ENCODE data around the gene CREBZF. TPM values are rescaled to one million over a fixed set of nuclear protein-coding genes. Genes with fewer than 3 reads are reported as not detected.

CREBZF gene
- total RNA-seq, 1 experiment from 2014 or later: 99.4 TPM

GRCh38 chr11:85627332-85627997 is 37.5 kb downstream of the CREBZF start, which contains the start of gene DLG2:
DLG2 (minus strand) TSS chr11:85627344.
- no peaks in the 10 kb centered on the region for H3K9me3 Mint-ChIP-seq (ENCODE audit: unreplicated experiment)
- Histone ChIP-seq H3K4me1 (peaks cover 8% of the 10 kb centered on the region; the same call in 1 of the 2 replicates), H3K9me3 (no peaks in the 10 kb centered on the region), H3K36me3 (ENCODE audit: control insufficient read depth, insufficient read depth, low read length) (no peaks in the 10 kb centered on the region; the same call in 1 of the 2 replicates), H3K4me3 (ENCODE audit: low read depth, low read length) (peak within 1 kb of the TSS; percentile 58), H3K27me3 (replicated peaks; ENCODE audit: control insufficient read depth, insufficient read depth, low read length) (no peaks in the 10 kb centered on the region)
- peak in 1 of 2 experiments; percentile 39 for DNase-seq
- H3K27me3 Mint-ChIP-seq (ENCODE audit: insufficient read depth, unreplicated experiment): no peaks in the 10 kb centered on the region
- peak within 1 kb of the TSS; percentile 96 for H3K27ac Mint-ChIP-seq (ENCODE audit: unreplicated experiment)
- ChIA-PET CTCF (interaction anchor here (0.9 to 1.9 kb wide), 6 partner anchors 21 to 227 kb away, joined by 3 to 13 read pairs (median 4); partner anchors contain the start of genes CCDC83, CREBZF and TMEM126A), POLR2A (interaction anchor here (1.0 to 2.6 kb wide), 6 partner anchors 10 to 441 kb away, joined by 3 to 38 read pairs (median 7); partner anchors contain the start of genes CCDC83, CREBZF, PICALM and TMEM126A)
- H3K36me3 Mint-ChIP-seq (ENCODE audit: insufficient read depth, unreplicated experiment): peaks cover 28% of the 10 kb centered on the region
- H3K4me1 Mint-ChIP-seq (ENCODE audit: low read depth, unreplicated experiment): peaks cover 13% of the 10 kb centered on the region
- H3K4me3 Mint-ChIP-seq (ENCODE audit: unreplicated experiment): peak within 1 kb of the TSS; percentile 98
- TSS peak; percentile 75 for BruUV-seq (replicated peaks)
- intact Hi-C loops (cut with micrococcal nuclease; ENCODE audit: unreplicated experiment): no loop called here
- TF ChIP-seq CTCF (IDR thresholded peaks at IDR 0.05; ENCODE audit: insufficient read depth in 1 of 2, low read depth in 1 of 2, low read length in 1 of 2, severe bottlenecking in 1 of 2, unreplicated experiment in 1 of 2): no peak

- no peaks in the 10 kb centered on the region for H3K27me3 ChIP-seq (replicated peaks; ENCODE audit: control insufficient read depth, insufficient read depth, low read length)
- CTCF ChIA-PET: interaction anchor here (0.6 kb wide), 1 partner anchor 1046 kb away, joined by 3 read pairs; no protein-coding TSS in a partner anchor
- no peaks in the 10 kb centered on the region; the same call in 1 of the 2 replicates for H3K36me3 ChIP-seq (ENCODE audit: control insufficient read depth, insufficient read depth, low read length)
- BruUV-seq (replicated peaks): no TSS peak
- Mint-ChIP-seq H3K36me3 (ENCODE audit: insufficient read depth, unreplicated experiment) (peaks cover 19% of the 10 kb centered on the region), H3K9me3 (ENCODE audit: unreplicated experiment) (no peaks in the 10 kb centered on the region), H3K27ac (ENCODE audit: unreplicated experiment) (no peak overlapping the region), H3K27me3 (ENCODE audit: insufficient read depth, unreplicated experiment) (no peaks in the 10 kb centered on the region), H3K4me3 (ENCODE audit: unreplicated experiment) (peak overlapping the region; percentile 98), H3K4me1 (ENCODE audit: low read depth, unreplicated experiment) (peaks cover 13% of the 10 kb centered on the region)
- no peaks in the 10 kb centered on the region for H3K9me3 ChIP-seq
- DNase-seq: no peak
- intact Hi-C loops (cut with micrococcal nuclease; ENCODE audit: unreplicated experiment): no loop called here
- TF ChIP-seq CTCF (IDR thresholded peaks at IDR 0.05; ENCODE audit: insufficient read depth in 1 of 2, low read depth in 1 of 2, low read length in 1 of 2, severe bottlenecking in 1 of 2, unreplicated experiment in 1 of 2): no peak
- peak overlapping the region; percentile 58 for H3K4me3 ChIP-seq (ENCODE audit: low read depth, low read length)
- peaks cover 8% of the 10 kb centered on the region; the same call in 1 of the 2 replicates for H3K4me1 ChIP-seq
- POLR2A ChIA-PET: interaction anchor here (2.6 kb wide), 1 partner anchor 22 kb away, joined by 38 read pairs; the partner anchor contains the start of gene TMEM126A
Observed at GRCh38 chr11:85626496-85626895, 38.4 kb downstream of the CREBZF start.

- POLR2A ChIA-PET: interaction anchor here (1.2 kb wide), 1 partner anchor 15 kb away, joined by 3 read pairs; no protein-coding TSS in a partner anchor
- CTCF ChIA-PET: interaction anchor here (0.6 kb wide), 1 partner anchor 8 kb away, joined by 3 read pairs; the partner anchor contains the start of gene TMEM126B
- H3K27me3 Mint-ChIP-seq (ENCODE audit: insufficient read depth, unreplicated experiment): no peaks in the 10 kb centered on the region
- H3K27me3 ChIP-seq (replicated peaks; ENCODE audit: control insufficient read depth, insufficient read depth, low read length): no peaks in the 10 kb centered on the region
- H3K4me3 Mint-ChIP-seq (ENCODE audit: unreplicated experiment): no peak overlapping the region
- intact Hi-C loops (cut with micrococcal nuclease; ENCODE audit: unreplicated experiment): no loop called here
- DNase-seq: no peak
- H3K36me3 Mint-ChIP-seq (ENCODE audit: insufficient read depth, unreplicated experiment): peaks cover 6% of the 10 kb centered on the region
- H3K4me1 Mint-ChIP-seq (ENCODE audit: low read depth, unreplicated experiment): peaks cover 13% of the 10 kb centered on the region
- H3K4me1 ChIP-seq: 0 out of 2 replicates have a peak, but pooled peaks cover 6% of the 10 kb centered on the region
- no peaks in the 10 kb centered on the region for H3K9me3 Mint-ChIP-seq (ENCODE audit: unreplicated experiment)
- no peak for TF ChIP-seq CTCF (IDR thresholded peaks at IDR 0.05; ENCODE audit: insufficient read depth in 1 of 2, low read depth in 1 of 2, low read length in 1 of 2, severe bottlenecking in 1 of 2, unreplicated experiment in 1 of 2)
- no peaks in the 10 kb centered on the region for H3K9me3 ChIP-seq
- no peak overlapping the region for H3K4me3 ChIP-seq (ENCODE audit: low read depth, low read length)
- no TSS peak for BruUV-seq (replicated peaks)
- H3K27ac Mint-ChIP-seq (ENCODE audit: unreplicated experiment): no peak overlapping the region
- H3K36me3 ChIP-seq (ENCODE audit: control insufficient read depth, insufficient read depth, low read length): no peaks in the 10 kb centered on the region
Observed at GRCh38 chr11:85620256-85620655, 44.7 kb downstream of the CREBZF start.
